ENCODE results near the gene DOCK4.

DOCK4 gene

GRCh38 chr7:112088484-112089016 is 117.6 kb downstream of the DOCK4 start:
- no peak for DNase-seq (ENCODE audit: low read depth in 1 of 2, low spot score in 1 of 2)
- in situ Hi-C loops (cut with HindIII; ENCODE audit: low pct_unique_long_range_greater_than_20kb, low sequenced_read_pairs) = no loop called here
- TF ChIP-seq JUND (IDR thresholded peaks at IDR 0.05; ENCODE audit: low read depth) = no peak

GRCh38 chr7:112086496-112087254 is 119.5 kb downstream of the DOCK4 start:
- no peak for TF ChIP-seq JUND (IDR thresholded peaks at IDR 0.05; ENCODE audit: low read depth)
- no peak for DNase-seq (ENCODE audit: low read depth in 1 of 2, low spot score in 1 of 2)
- in situ Hi-C loops (cut with HindIII; ENCODE audit: low pct_unique_long_range_greater_than_20kb, low sequenced_read_pairs) = no loop called here

- in situ Hi-C loops (cut with HindIII; ENCODE audit: low pct_unique_long_range_greater_than_20kb, low sequenced_read_pairs) = no loop called here
- no peak for DNase-seq (ENCODE audit: low read depth in 1 of 2, low spot score in 1 of 2)
- TF ChIP-seq JUND (IDR thresholded peaks at IDR 0.05; ENCODE audit: low read depth) = no peak
Observed at GRCh38 chr7:112084520-112084971, 121.7 kb downstream of the DOCK4 start.

GRCh38 chr7:112083776-112084355 is 122.3 kb downstream of the DOCK4 start:
- in situ Hi-C loops (cut with HindIII; ENCODE audit: low pct_unique_long_range_greater_than_20kb, low sequenced_read_pairs) = no loop called here
- no peak for TF ChIP-seq JUND (IDR thresholded peaks at IDR 0.05; ENCODE audit: low read depth)
- DNase-seq (ENCODE audit: low read depth in 1 of 2, low spot score in 1 of 2) = no peak

GRCh38 chr7:112082306-112082705 is 123.9 kb downstream of the DOCK4 start:
- TF ChIP-seq JUND (IDR thresholded peaks at IDR 0.05; ENCODE audit: low read depth) = no peak
- no peak for DNase-seq (ENCODE audit: low read depth in 1 of 2, low spot score in 1 of 2)
- in situ Hi-C loops (cut with HindIII; ENCODE audit: low pct_unique_long_range_greater_than_20kb, low sequenced_read_pairs) = no loop called here

GRCh38 chr7:112081778-112082177 is 124.4 kb downstream of the DOCK4 start:
- TF ChIP-seq JUND (IDR thresholded peaks at IDR 0.05; ENCODE audit: low read depth) = no peak
- no peak for DNase-seq (ENCODE audit: low read depth in 1 of 2, low spot score in 1 of 2)
- in situ Hi-C loops (cut with HindIII; ENCODE audit: low pct_unique_long_range_greater_than_20kb, low sequenced_read_pairs) = no loop called here

- DNase-seq (ENCODE audit: low read depth in 1 of 2, low spot score in 1 of 2) = no peak
- in situ Hi-C loops (cut with HindIII; ENCODE audit: low pct_unique_long_range_greater_than_20kb, low sequenced_read_pairs) = no loop called here
- no peak for TF ChIP-seq JUND (IDR thresholded peaks at IDR 0.05; ENCODE audit: low read depth)
Observed at GRCh38 chr7:112080978-112081377, 125.2 kb downstream of the DOCK4 start.

GRCh38 chr7:112080441-112080840 is 125.8 kb downstream of the DOCK4 start:
- DNase-seq (ENCODE audit: low read depth in 1 of 2, low spot score in 1 of 2) = no peak
- in situ Hi-C loops (cut with HindIII; ENCODE audit: low pct_unique_long_range_greater_than_20kb, low sequenced_read_pairs) = no loop called here
- TF ChIP-seq JUND (IDR thresholded peaks at IDR 0.05; ENCODE audit: low read depth) = no peak

- in situ Hi-C loops (cut with HindIII; ENCODE audit: low pct_unique_long_range_greater_than_20kb, low sequenced_read_pairs) = no loop called here
- no peak for TF ChIP-seq JUND (IDR thresholded peaks at IDR 0.05; ENCODE audit: low read depth)
- no peak for DNase-seq (ENCODE audit: low read depth in 1 of 2, low spot score in 1 of 2)
Observed at GRCh38 chr7:112079673-112080072, 126.5 kb downstream of the DOCK4 start.

- in situ Hi-C loops (cut with HindIII; ENCODE audit: low pct_unique_long_range_greater_than_20kb, low sequenced_read_pairs) = no loop called here
- DNase-seq (ENCODE audit: low read depth in 1 of 2, low spot score in 1 of 2) = no peak
- no peak for TF ChIP-seq JUND (IDR thresholded peaks at IDR 0.05; ENCODE audit: low read depth)
Observed at GRCh38 chr7:112079122-112079521, 127.1 kb downstream of the DOCK4 start.

GRCh38 chr7:112076324-112076723 is 129.9 kb downstream of the DOCK4 start:
- DNase-seq (ENCODE audit: low read depth in 1 of 2, low spot score in 1 of 2) = no peak
- in situ Hi-C loops (cut with HindIII; ENCODE audit: low pct_unique_long_range_greater_than_20kb, low sequenced_read_pairs) = no loop called here
- TF ChIP-seq JUND (IDR thresholded peaks at IDR 0.05; ENCODE audit: low read depth) = no peak

- in situ Hi-C loops (cut with HindIII; ENCODE audit: low pct_unique_long_range_greater_than_20kb, low sequenced_read_pairs) = no loop called here
- no peak for TF ChIP-seq JUND (IDR thresholded peaks at IDR 0.05; ENCODE audit: low read depth)
- no peak for DNase-seq (ENCODE audit: low read depth in 1 of 2, low spot score in 1 of 2)
Observed at GRCh38 chr7:112074464-112074863, 131.7 kb downstream of the DOCK4 start.

GRCh38 chr7:112073530-112073929 is 132.7 kb downstream of the DOCK4 start:
- DNase-seq (ENCODE audit: low read depth in 1 of 2, low spot score in 1 of 2) = no peak
- no peak for TF ChIP-seq JUND (IDR thresholded peaks at IDR 0.05; ENCODE audit: low read depth)
- in situ Hi-C loops (cut with HindIII; ENCODE audit: low pct_unique_long_range_greater_than_20kb, low sequenced_read_pairs) = no loop called here
